Measurements from ENCODE around the gene MXI1.
"Not testable (repeated sequence)": the region's sequence is repeated elsewhere in the genome, so short reads cannot be mapped to it uniquely, and the experiment has no call there.

MXI1 gene

DNA sequence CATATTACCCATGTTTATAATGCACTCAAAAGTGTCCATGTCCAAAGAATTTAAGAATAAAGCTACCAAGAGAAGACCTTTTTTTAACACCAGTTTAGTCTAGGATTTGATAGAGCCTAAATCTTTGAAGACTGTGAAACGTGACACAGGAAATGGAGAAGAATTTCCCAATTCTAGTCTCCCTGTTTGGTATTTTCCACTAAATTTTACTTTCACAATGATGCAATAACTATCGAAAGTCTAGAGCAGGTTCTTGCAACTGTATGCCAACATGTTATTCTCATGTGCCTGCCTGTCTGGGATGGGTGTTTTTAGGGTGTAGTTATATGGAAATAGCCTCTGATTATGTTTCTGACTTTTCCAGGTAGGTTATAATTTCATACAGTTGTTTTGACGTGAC lies 6.9 kb upstream of the MXI1 start:
- TF ChIP-seq CTCF (IDR thresholded peaks at IDR 0.05; ENCODE audit: control insufficient read depth, insufficient read depth, low read depth, low read length, missing control alignments), result no peak
- H3K4me3 ChIP-seq (ENCODE audit: control insufficient read depth, low read depth, low read length), result no peak overlapping the region
- DNase-seq (ENCODE audit: low read depth), result no peak

DNA sequence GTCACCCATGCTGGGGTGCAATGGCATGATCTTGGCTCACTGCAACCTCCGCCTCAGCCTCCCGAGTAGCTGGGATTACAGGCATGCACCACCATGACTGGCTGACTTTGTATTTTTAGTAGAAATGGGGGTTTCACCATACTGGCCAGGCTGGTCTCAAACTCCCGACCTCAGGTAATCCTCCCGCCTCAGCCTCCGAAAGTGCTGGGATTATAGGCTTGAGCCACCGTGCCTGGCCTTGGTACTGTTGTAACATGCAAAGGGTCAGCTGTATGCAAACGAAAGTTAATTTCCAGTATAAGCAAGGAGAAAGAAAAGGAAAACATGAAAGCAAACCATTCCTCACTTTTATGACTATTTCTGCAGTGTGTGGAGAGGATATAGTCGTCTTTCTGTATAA lies 6.4 kb upstream of the MXI1 start:
- not testable (repeated sequence) for H3K4me3 ChIP-seq (ENCODE audit: control insufficient read depth, low read depth, low read length); DNase-seq (ENCODE audit: low read depth)

- no peak overlapping the region for H3K4me3 ChIP-seq (ENCODE audit: control insufficient read depth, low read depth, low read length)
- TF ChIP-seq CTCF (IDR thresholded peaks at IDR 0.05; ENCODE audit: control insufficient read depth, insufficient read depth, low read depth, low read length, missing control alignments), result no peak
- DNase-seq (ENCODE audit: low read depth), result no peak
Measured at GRCh38 chr10:110203500-110204455, 3.6 kb upstream of the MXI1 start.

- no peak for DNase-seq (ENCODE audit: low read depth)
- TF ChIP-seq CTCF (IDR thresholded peaks at IDR 0.05; ENCODE audit: control insufficient read depth, insufficient read depth, low read depth, low read length, missing control alignments), result no peak
- no peak overlapping the region for H3K4me3 ChIP-seq (ENCODE audit: control insufficient read depth, low read depth, low read length)
Measured at GRCh38 chr10:110205051-110205675, 2.2 kb upstream of the MXI1 start.

DNA sequence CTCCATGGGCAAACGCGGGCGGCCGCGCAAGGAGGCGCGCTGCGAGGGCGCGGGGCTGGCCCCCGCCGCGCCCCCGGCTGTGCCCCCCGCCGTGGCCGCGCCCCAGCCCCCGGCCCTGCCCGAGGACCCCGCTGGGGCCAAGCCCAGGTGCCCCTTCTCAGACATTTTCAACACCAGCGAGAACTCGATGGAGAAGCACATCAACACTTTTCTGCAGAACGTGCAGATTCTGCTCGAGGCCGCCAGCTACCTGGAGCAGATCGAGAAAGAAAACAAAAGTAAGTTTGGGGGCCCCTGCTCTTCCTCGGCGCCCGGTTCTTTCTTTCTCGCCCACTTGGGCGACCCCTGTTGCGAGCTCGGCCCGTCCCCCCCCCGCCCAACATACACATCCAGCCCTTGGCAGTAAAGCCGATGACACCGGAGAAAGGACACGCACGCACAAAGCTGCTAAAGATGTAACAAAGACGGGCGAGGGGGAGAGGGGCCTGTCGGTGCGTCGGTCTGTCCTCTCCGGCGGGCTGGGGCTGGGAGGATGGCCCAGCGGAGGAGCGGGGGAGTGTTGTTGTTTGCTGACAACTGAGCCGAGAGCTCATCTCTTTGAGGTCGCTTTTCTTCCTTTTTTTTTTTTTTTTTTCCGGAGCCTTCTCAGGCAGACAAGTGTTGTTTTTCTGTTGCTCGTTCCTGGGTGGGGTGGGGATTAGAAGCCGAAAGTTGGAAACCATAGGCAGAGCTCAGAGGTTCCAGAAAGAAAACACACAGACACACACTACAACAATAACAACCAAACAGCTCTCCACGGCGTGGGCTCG lies 604 bp downstream of the MXI1 start:
- H3K4me3 ChIP-seq (ENCODE audit: control insufficient read depth, low read depth, low read length), result peak overlapping the region; percentile 79
- TF ChIP-seq CTCF (IDR thresholded peaks at IDR 0.05; ENCODE audit: control insufficient read depth, insufficient read depth, low read depth, low read length, missing control alignments), result no peak
- no peak for DNase-seq (ENCODE audit: low read depth)

GRCh38 chr10:110208614-110209453 lies 1.4 kb downstream of the MXI1 start:
- peak overlapping the region; percentile 79 for H3K4me3 ChIP-seq (ENCODE audit: control insufficient read depth, low read depth, low read length)
- peak; percentile 5 for TF ChIP-seq CTCF (IDR thresholded peaks at IDR 0.05; ENCODE audit: control insufficient read depth, insufficient read depth, low read depth, low read length, missing control alignments)
- DNase-seq (ENCODE audit: low read depth), result no peak
